WTC11 (cell line): ENCODE results near the gene CDC16. TPM values are rescaled to one million over a fixed set of nuclear protein-coding genes. Genes with fewer than 3 reads are reported as not detected.

Source experiments
- ATAC-seq: fragments of 200-7000 bp; cut with Tn5 transposase; 2 replicates; pipeline ENCODE4 v1.10.0; 2021; ENCODE audit warnings: mild to moderate bottlenecking, moderate library complexity
- CTCF ChIA-PET: fragments of 300-600 bp; sonication (Branson Sonifier 250); formaldehyde crosslinking; loops from one replicate; lab custom pipeline; 2021; ENCODE audit warnings: antibody characterized with exemption; lab: Charles Lee
- POLR2A ChIA-PET: fragments of 350-600 bp; sonication (Branson Sonifier 250); formaldehyde crosslinking; loops from one replicate; lab custom pipeline; 2021; ENCODE audit warnings: antibody characterized with exemption; lab: Charles Lee
- DNase-seq: peaks from one replicate; pipeline ENCODE4 v3.0.0; 2021; ENCODE audit warnings: low spot score
- H3K27ac Mint-ChIP-seq: 2 replicates; pipeline ENCODE4 v1.8.0; 2021; ENCODE audit warnings: mixed read lengths
- H3K27me3 Mint-ChIP-seq: 2 replicates; pipeline ENCODE4 v1.8.0; 2021; ENCODE audit warnings: low read depth, mild to moderate bottlenecking, moderate library complexity, mixed read lengths
- H3K36me3 Mint-ChIP-seq: 2 replicates; pipeline ENCODE4 v1.8.0; 2021; ENCODE audit warnings: mixed read lengths
- H3K4me1 Mint-ChIP-seq: 2 replicates; pipeline ENCODE4 v1.8.0; 2022; ENCODE audit warnings: mixed read lengths
- H3K4me3 Mint-ChIP-seq: 2 replicates; pipeline ENCODE4 v1.8.0; 2021; ENCODE audit warnings: mild to moderate bottlenecking, moderate library complexity, mixed read lengths
- H3K9me3 Mint-ChIP-seq: 2 replicates; pipeline ENCODE4 v1.8.0; 2021; ENCODE audit warnings: mixed read lengths
- ATF1 ChIP-seq: sonication (generic); formaldehyde crosslinking; IDR thresholded peaks from 2 replicates; pipeline ENCODE4 v1.8.1; 2023; ENCODE audit warnings: mild to moderate bottlenecking, moderate library complexity, missing genetic modification reagents
- ERG ChIP-seq: fragments of 250-450 bp; sonication (Bioruptor Pico); IDR thresholded peaks from 2 replicates; pipeline ENCODE4 v1.8.0; 2021; ENCODE audit warnings: mild to moderate bottlenecking
- FOXJ3 ChIP-seq: sonication (generic); formaldehyde crosslinking; IDR thresholded peaks from 2 replicates; pipeline ENCODE4 v1.9.0; 2021; ENCODE audit warnings: missing genetic modification reagents, mild to moderate bottlenecking, borderline replicate concordance
- FOXP1 ChIP-seq: sonication (generic); formaldehyde crosslinking; IDR thresholded peaks from 2 replicates; pipeline ENCODE4 v1.8.0; 2022; ENCODE audit warnings: missing genetic modification reagents, mild to moderate bottlenecking, moderate library complexity, borderline replicate concordance
- HMGA2 ChIP-seq: fragments of 250-450 bp; sonication (Bioruptor Pico); IDR thresholded peaks from 2 replicates; pipeline ENCODE4 v1.4.0; 2021; ENCODE audit warnings: mild to moderate bottlenecking, moderate library complexity
- JAZF1 ChIP-seq: fragments of 250-450 bp; sonication (Bioruptor Pico); IDR thresholded peaks from 2 replicates; pipeline ENCODE4 v1.9.0; 2021; ENCODE audit warnings: moderate library complexity, mild to moderate bottlenecking, inconsistent platforms
- NR3C1 ChIP-seq: sonication (generic); formaldehyde crosslinking; conservative IDR thresholded peaks from 2 replicates; pipeline ENCODE4 v1.8.1; 2023; ENCODE audit warnings: low read depth, mild to moderate bottlenecking, missing genetic modification reagents
- PRDM15 ChIP-seq: sonication (generic); formaldehyde crosslinking; IDR thresholded peaks from 2 replicates; pipeline ENCODE4 v1.8.0; 2022; ENCODE audit warnings: missing genetic modification reagents
- TP53 ChIP-seq: sonication (generic); formaldehyde crosslinking; IDR thresholded peaks from 2 replicates; pipeline ENCODE4 v1.8.1; 2023; ENCODE audit warnings: mild to moderate bottlenecking, missing genetic modification reagents
- ZNF121 ChIP-seq: sonication (generic); formaldehyde crosslinking; IDR thresholded peaks from 2 replicates; pipeline ENCODE4 v1.8.0; 2023; ENCODE audit warnings: missing genetic modification reagents
- ZNF263 ChIP-seq: sonication (generic); formaldehyde crosslinking; IDR thresholded peaks from 2 replicates; pipeline ENCODE4 v1.8.1; 2022; ENCODE audit warnings: low read depth, mild to moderate bottlenecking, moderate library complexity, missing genetic modification reagents
- ZNF423 ChIP-seq: fragments of 250-450 bp; sonication (Bioruptor Pico); IDR thresholded peaks from 2 replicates; pipeline ENCODE4 v2.1.2; 2022; ENCODE audit warnings: mild to moderate bottlenecking, moderate library complexity
- total RNA-seq: library from RNA; stranded (reverse); gene quantifications from 3 replicates; pipeline ENCODE4 v1.2.3, GENCODE V29; 2021
- TF ChIP-seq, protein P1 (sequence below): fragments of 250-450 bp; sonication (Bioruptor Pico); IDR thresholded peaks from 2 replicates; pipeline ENCODE4 v1.9.0; 2021; ENCODE audit warnings: mild to moderate bottlenecking, borderline replicate concordance
- TF ChIP-seq, protein P2 (sequence below): sonication (generic); formaldehyde crosslinking; IDR thresholded peaks from 2 replicates; pipeline ENCODE4 v1.8.1; 2023; ENCODE audit warnings: mild to moderate bottlenecking, missing genetic modification reagents, moderate library complexity
- TF ChIP-seq, protein P3 (sequence below): sonication (generic); formaldehyde crosslinking; IDR thresholded peaks from 2 replicates; pipeline ENCODE4 v1.8.1; 2022; ENCODE audit warnings: mild to moderate bottlenecking, moderate library complexity, missing genetic modification reagents
- TF ChIP-seq, protein P4 (sequence below): sonication (generic); formaldehyde crosslinking; IDR thresholded peaks from 2 replicates; pipeline ENCODE4 v1.8.1; 2022; ENCODE audit warnings: low read depth, missing genetic modification reagents, borderline replicate concordance

Gene CDC16
- total RNA-seq, 1 experiment from 2014 or later, result 73.5 TPM

GRCh38 chr13:114304346-114305034, 69.8 kb downstream of the CDC16 start (continued):
- TF ChIP-seq ERG (CRISPR knock-in tag) (no peak), ZNF263 (CRISPR knock-in tag) (no peak), ATF1 (CRISPR knock-in tag) (no peak)
- TF ChIP-seq, protein P1, sequence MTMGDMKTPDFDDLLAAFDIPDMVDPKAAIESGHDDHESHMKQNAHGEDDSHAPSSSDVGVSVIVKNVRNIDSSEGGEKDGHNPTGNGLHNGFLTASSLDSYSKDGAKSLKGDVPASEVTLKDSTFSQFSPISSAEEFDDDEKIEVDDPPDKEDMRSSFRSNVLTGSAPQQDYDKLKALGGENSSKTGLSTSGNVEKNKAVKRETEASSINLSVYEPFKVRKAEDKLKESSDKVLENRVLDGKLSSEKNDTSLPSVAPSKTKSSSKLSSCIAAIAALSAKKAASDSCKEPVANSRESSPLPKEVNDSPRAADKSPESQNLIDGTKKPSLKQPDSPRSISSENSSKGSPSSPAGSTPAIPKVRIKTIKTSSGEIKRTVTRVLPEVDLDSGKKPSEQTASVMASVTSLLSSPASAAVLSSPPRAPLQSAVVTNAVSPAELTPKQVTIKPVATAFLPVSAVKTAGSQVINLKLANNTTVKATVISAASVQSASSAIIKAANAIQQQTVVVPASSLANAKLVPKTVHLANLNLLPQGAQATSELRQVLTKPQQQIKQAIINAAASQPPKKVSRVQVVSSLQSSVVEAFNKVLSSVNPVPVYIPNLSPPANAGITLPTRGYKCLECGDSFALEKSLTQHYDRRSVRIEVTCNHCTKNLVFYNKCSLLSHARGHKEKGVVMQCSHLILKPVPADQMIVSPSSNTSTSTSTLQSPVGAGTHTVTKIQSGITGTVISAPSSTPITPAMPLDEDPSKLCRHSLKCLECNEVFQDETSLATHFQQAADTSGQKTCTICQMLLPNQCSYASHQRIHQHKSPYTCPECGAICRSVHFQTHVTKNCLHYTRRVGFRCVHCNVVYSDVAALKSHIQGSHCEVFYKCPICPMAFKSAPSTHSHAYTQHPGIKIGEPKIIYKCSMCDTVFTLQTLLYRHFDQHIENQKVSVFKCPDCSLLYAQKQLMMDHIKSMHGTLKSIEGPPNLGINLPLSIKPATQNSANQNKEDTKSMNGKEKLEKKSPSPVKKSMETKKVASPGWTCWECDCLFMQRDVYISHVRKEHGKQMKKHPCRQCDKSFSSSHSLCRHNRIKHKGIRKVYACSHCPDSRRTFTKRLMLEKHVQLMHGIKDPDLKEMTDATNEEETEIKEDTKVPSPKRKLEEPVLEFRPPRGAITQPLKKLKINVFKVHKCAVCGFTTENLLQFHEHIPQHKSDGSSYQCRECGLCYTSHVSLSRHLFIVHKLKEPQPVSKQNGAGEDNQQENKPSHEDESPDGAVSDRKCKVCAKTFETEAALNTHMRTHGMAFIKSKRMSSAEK (CRISPR knock-in tag), result no peak

- Mint-ChIP-seq H3K36me3 (peaks cover 22% of the 10 kb centered on the region), H3K4me1 (peaks cover 7% of the 10 kb centered on the region), H3K9me3 (no peaks in the 10 kb centered on the region), H3K27me3 (no peaks in the 10 kb centered on the region; the same call in 1 of the 2 replicates), H3K4me3 (no peak overlapping the region), H3K27ac (no peak overlapping the region)
- no peak for DNase-seq
- no peak for TF ChIP-seq HMGA2
- TF ChIP-seq ZNF121 (CRISPR knock-in tag), result peak; percentile 90
- ATAC-seq, result no peak
- ChIA-PET CTCF (no interaction called here), POLR2A (no interaction called here)
Measured at GRCh38 chr13:114309086-114309485, 74.4 kb downstream of the CDC16 start.

DNA sequence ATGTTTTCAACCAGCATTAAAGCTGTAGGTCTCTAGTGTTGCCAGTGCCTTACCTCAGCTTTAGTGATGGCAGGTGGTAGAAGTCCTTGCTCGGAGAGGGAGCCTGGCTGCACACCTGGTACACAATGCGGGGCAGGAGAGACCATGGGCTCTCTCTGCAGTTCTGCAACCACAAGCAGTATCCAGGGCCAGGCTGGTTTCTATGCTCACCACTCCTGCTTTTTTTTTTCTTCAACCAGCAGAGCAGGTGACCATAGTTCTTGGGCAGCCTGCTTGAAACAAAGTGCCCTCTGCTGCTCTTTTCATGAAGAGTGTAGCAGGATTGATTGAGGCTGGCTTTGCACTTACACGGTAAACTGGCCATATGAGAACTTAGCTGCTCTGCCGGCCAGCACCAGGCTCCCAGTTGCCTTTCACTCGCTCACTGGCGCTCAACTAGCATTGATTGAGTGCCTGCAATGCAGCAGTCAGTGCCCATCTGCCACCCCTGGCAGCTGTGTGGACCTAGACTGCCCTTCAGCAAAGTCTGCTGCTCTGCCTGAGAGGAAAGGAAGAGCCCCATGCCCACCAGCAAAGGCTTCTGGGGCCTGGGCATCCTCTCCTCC, 75.2 kb downstream of the CDC16 start:
- H3K4me1 Mint-ChIP-seq, result peaks cover 8% of the 10 kb centered on the region
- no peak overlapping the region for H3K27ac Mint-ChIP-seq
- H3K36me3 Mint-ChIP-seq, result peaks cover 15% of the 10 kb centered on the region
- TF ChIP-seq NR3C1 (CRISPR knock-in tag) (no peak), JAZF1 (CRISPR knock-in tag) (no peak), TP53 (CRISPR knock-in tag) (no peak)
- TF ChIP-seq, protein P2, sequence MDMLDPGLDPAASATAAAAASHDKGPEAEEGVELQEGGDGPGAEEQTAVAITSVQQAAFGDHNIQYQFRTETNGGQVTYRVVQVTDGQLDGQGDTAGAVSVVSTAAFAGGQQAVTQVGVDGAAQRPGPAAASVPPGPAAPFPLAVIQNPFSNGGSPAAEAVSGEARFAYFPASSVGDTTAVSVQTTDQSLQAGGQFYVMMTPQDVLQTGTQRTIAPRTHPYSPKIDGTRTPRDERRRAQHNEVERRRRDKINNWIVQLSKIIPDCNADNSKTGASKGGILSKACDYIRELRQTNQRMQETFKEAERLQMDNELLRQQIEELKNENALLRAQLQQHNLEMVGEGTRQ (CRISPR knock-in tag), result no peak
- TF ChIP-seq, protein P3, sequence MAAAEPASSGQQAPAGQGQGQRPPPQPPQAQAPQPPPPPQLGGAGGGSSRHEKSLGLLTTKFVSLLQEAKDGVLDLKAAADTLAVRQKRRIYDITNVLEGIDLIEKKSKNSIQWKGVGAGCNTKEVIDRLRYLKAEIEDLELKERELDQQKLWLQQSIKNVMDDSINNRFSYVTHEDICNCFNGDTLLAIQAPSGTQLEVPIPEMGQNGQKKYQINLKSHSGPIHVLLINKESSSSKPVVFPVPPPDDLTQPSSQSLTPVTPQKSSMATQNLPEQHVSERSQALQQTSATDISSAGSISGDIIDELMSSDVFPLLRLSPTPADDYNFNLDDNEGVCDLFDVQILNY, result no peak
- no peaks in the 10 kb centered on the region for H3K9me3 Mint-ChIP-seq
- ChIA-PET CTCF (interaction anchor here (0.7 kb wide), 1 partner anchor 127 kb away, joined by 3 read pairs; no protein-coding TSS in a partner anchor), POLR2A (no interaction called here)
- no peaks in the 10 kb centered on the region; the same call in 1 of the 2 replicates for H3K27me3 Mint-ChIP-seq
- no peak overlapping the region for H3K4me3 Mint-ChIP-seq
- no peak for DNase-seq
- no peak for ATAC-seq

- POLR2A ChIA-PET, result no interaction called here
- ATAC-seq (no peak), DNase-seq (no peak)
- CTCF ChIA-PET, result no interaction called here
- TF ChIP-seq FOXP1, result no peak
- TF ChIP-seq PRDM15 (CRISPR knock-in tag), result no peak
- TF ChIP-seq ZNF423 (CRISPR knock-in tag), result no peak
- TF ChIP-seq, protein P4, sequence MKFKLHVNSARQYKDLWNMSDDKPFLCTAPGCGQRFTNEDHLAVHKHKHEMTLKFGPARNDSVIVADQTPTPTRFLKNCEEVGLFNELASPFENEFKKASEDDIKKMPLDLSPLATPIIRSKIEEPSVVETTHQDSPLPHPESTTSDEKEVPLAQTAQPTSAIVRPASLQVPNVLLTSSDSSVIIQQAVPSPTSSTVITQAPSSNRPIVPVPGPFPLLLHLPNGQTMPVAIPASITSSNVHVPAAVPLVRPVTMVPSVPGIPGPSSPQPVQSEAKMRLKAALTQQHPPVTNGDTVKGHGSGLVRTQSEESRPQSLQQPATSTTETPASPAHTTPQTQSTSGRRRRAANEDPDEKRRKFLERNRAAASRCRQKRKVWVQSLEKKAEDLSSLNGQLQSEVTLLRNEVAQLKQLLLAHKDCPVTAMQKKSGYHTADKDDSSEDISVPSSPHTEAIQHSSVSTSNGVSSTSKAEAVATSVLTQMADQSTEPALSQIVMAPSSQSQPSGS (CRISPR knock-in tag), result no peak
- TF ChIP-seq FOXJ3 (CRISPR knock-in tag), result no peak
- Mint-ChIP-seq H3K27ac (no peak overlapping the region), H3K36me3 (peaks cover 14% of the 10 kb centered on the region), H3K9me3 (no peaks in the 10 kb centered on the region), H3K27me3 (no peaks in the 10 kb centered on the region; the same call in 1 of the 2 replicates), H3K4me3 (no peak overlapping the region), H3K4me1 (peaks cover 16% of the 10 kb centered on the region)
Measured at GRCh38 chr13:114310956-114311355, 76.3 kb downstream of the CDC16 start.
